ENCODE data around the gene SH2D1A. TPM values are rescaled to one million over a fixed set of nuclear protein-coding genes. Genes with fewer than 3 reads are reported as not detected.

Gene SH2D1A
- total RNA-seq, 1 experiment from 2014 or later = not detected

GRCh38 chrX:124362072-124362471 lies 15.7 kb downstream of the SH2D1A start:
- H2BK12ac ChIP-seq (ENCODE audit: insufficient read length, low read depth, low read length) = no peak overlapping the region
- no peaks in the 10 kb centered on the region for H3K27me3 Mint-ChIP-seq (ENCODE audit: low read depth)
- H3K4me2 ChIP-seq (ENCODE audit: insufficient read depth, insufficient read length, low read length) = no peak overlapping the region
- no peak overlapping the region for H4K91ac ChIP-seq (ENCODE audit: insufficient read length, low read depth, low read length)
- no peak overlapping the region for H2AFZ ChIP-seq (ENCODE audit: low read length)
- no peak overlapping the region for H3K14ac ChIP-seq (ENCODE audit: insufficient read depth, low read length)
- H3K4me1 ChIP-seq (ENCODE audit: insufficient read depth, low read length) = no peaks in the 10 kb centered on the region
- H3K27ac ChIP-seq (ENCODE audit: insufficient read length, low read depth, low read length) = no peak overlapping the region
- H2BK120ac ChIP-seq (ENCODE audit: low read depth, low read length, poor library complexity, severe bottlenecking) = no peak overlapping the region
- H3K27me3 ChIP-seq (ENCODE audit: insufficient read depth, low read length) = no peaks in the 10 kb centered on the region
- no CpG with 5 or more reads among the region's 2 CpGs for WGBS (ENCODE audit: extremely low coverage, insufficient read length, low lambda C conversion rate)
- no peaks in the 10 kb centered on the region for H3K79me2 ChIP-seq (ENCODE audit: insufficient read depth, low read length)
- H3K36me3 Mint-ChIP-seq (ENCODE audit: insufficient read depth in 1 of 3, low read depth in 3 of 3) = no peaks in the 10 kb centered on the region
- H3K23ac ChIP-seq (ENCODE audit: insufficient read length, low read depth, low read length) = no peak overlapping the region
- TF ChIP-seq CTCF (conservative IDR thresholded peaks at IDR 0.05) = no peak
- no peak overlapping the region for H3K56ac ChIP-seq (ENCODE audit: insufficient read length, low read depth, low read length)
- no peak overlapping the region for H3K9ac ChIP-seq (ENCODE audit: extremely low read depth, insufficient read length, low read length)
- no peaks in the 10 kb centered on the region for H4K20me1 ChIP-seq (ENCODE audit: control insufficient read depth, insufficient read depth, insufficient read length)
- H3K9me3 Mint-ChIP-seq = peaks cover 0 to under 1% of the 10 kb centered on the region in 2 experiments; a peak in 2 of 5 replicates
- no peak overlapping the region for H3K27ac Mint-ChIP-seq
- H3T11ph ChIP-seq (ENCODE audit: low read length) = no peak overlapping the region
- H2BK15ac ChIP-seq (ENCODE audit: low read depth, low read length) = no peak overlapping the region
- no peak overlapping the region for H4K5ac ChIP-seq (ENCODE audit: insufficient read length, low read depth, low read length)
- no peak overlapping the region for H2BK20ac ChIP-seq (ENCODE audit: low read depth, low read length, poor library complexity, severe bottlenecking)
- H3K4me1 Mint-ChIP-seq = no peaks in the 10 kb centered on the region
- H3K23me2 ChIP-seq (ENCODE audit: insufficient read length, low read depth, low read length, poor library complexity, severe bottlenecking) = no peaks in the 10 kb centered on the region
- no peak overlapping the region for H3K18ac ChIP-seq (ENCODE audit: insufficient read length, low read depth, low read length)
- no peaks in the 10 kb centered on the region for H3K9me3 ChIP-seq (ENCODE audit: control insufficient read depth, low read depth, low read length)
- H2BK5ac ChIP-seq (ENCODE audit: insufficient read length, low read length) = no peak overlapping the region
- H3K4me3 Mint-ChIP-seq = no peak overlapping the region
- no peak overlapping the region for H2AK5ac ChIP-seq (ENCODE audit: insufficient read length, low read length)
- DNase-seq = no peak
- H3K4ac ChIP-seq (ENCODE audit: low read depth, low read length) = no peak overlapping the region
- H4K8ac ChIP-seq (replicated peaks; ENCODE audit: insufficient read length, low read depth, low read length) = no peak overlapping the region
- H3K79me1 ChIP-seq (ENCODE audit: insufficient read depth, low read depth, low read length, poor library complexity, severe bottlenecking) = no peaks in the 10 kb centered on the region

All from H9 (cell line).